PFSK-1 (cell line): ENCODE measurements around the gene DMWD.

Source experiments
- POLR2AphosphoS5 ChIP-seq: IDR thresholded peaks from 2 replicates; pipeline ENCODE4 v1.6.1; 2012; ENCODE audit warnings: low read depth, mild to moderate bottlenecking, control low read depth, low read length, moderate library complexity
- REST ChIP-seq, 2 experiments: IDR thresholded peaks; 2 replicates each; pipeline versions ENCODE4 v1.6.1 to v1.8.0; 2011 to 2012; ENCODE audit warnings: low read depth in 2 of 2, low read length in 2 of 2, control low read depth in 1 of 2, inconsistent platforms in 1 of 2, mild to moderate bottlenecking in 1 of 2, moderate library complexity in 1 of 2; ENCODE audit not compliant: insufficient read depth in 1 of 2
- SIN3A ChIP-seq: IDR thresholded peaks from 2 replicates; pipeline ENCODE4 v1.6.1; 2012; ENCODE audit warnings: mild to moderate bottlenecking, low read length, moderate library complexity, borderline replicate concordance; ENCODE audit not compliant: insufficient read depth
- TAF1 ChIP-seq: IDR thresholded peaks from 2 replicates; pipeline ENCODE4 v1.6.1; 2012; ENCODE audit warnings: low read length, control low read depth, borderline replicate concordance; ENCODE audit not compliant: insufficient read depth

- no peak for TF ChIP-seq POLR2AphosphoS5
- TF ChIP-seq SIN3A: no peak
- TF ChIP-seq REST (IDR thresholded peaks at IDR 0.05; ENCODE audit: insufficient read depth in 1 of 2, low read depth in 2 of 2, low read length in 2 of 2): no peak
- TF ChIP-seq TAF1: no peak
These were observed 26.3 kb downstream of the DMWD start for GRCh38 chr19:45766296-45766868.
